Endothelial cell of umbilical vein (primary cell): Measurements from ENCODE around the gene SPPL2B. TPM values are rescaled to one million over a fixed set of nuclear protein-coding genes. Genes with fewer than 3 reads are reported as not detected.

Experiments
- BruUV-seq: library from RNA; stranded (reverse); fragments of 400-500 nt; replicated peaks from 2 replicates; lab custom pipeline; 2021; lab: Mats Ljungman, UMichigan
- CTCF ChIA-PET: fragments of 300-600, 350-600 bp; sonication (Branson Sonifier 250); formaldehyde crosslinking; loops from one replicate; lab custom pipeline; 2021; ENCODE audit warnings: antibody characterized with exemption, inconsistent platforms; lab: Charles Lee
- POLR2A ChIA-PET: fragments of 300-600, 350-600 bp; sonication (Branson Sonifier 250); formaldehyde crosslinking; loops from one replicate; lab custom pipeline; 2021; ENCODE audit warnings: antibody characterized with exemption, inconsistent platforms; lab: Charles Lee
- DNase-seq: peaks from one replicate; pipeline ENCODE4 v3.0.0-alpha.2; 2011; ENCODE audit warnings: low read depth, low spot score
- FAIRE-seq: peaks from 2 replicates; lab custom pipeline; 2011; peaks lifted over from hg19 to GRCh38; lab: Jason Lieb, UNC
- H2AFZ ChIP-seq: 2 replicates; pipeline ENCODE4 v1.6.0; 2012; ENCODE audit warnings: low read depth, low read length, control low read depth, inconsistent platforms
- H3K27ac ChIP-seq: 2 replicates; pipeline ENCODE4 v1.5.1; 2011; ENCODE audit warnings: low read depth, mild to moderate bottlenecking, control low read depth, low read length, moderate library complexity; ENCODE audit not compliant: insufficient read depth
- H3K27me3 ChIP-seq, 2 experiments: 2 replicates each; pipeline versions ENCODE4 v1.6.0 to v1.6.1; 2011; ENCODE audit warnings: low read length in 2 of 2, mixed read lengths in 1 of 2; ENCODE audit not compliant: control insufficient read depth in 2 of 2, insufficient read depth in 2 of 2
- H3K36me3 ChIP-seq, 2 experiments: 2 replicates in 1 of 2; 3 replicates in 1 of 2; pipeline ENCODE4 v1.5.1; 2011; ENCODE audit warnings: low read length in 2 of 2, mild to moderate bottlenecking in 1 of 2, moderate library complexity in 1 of 2; ENCODE audit not compliant: control insufficient read depth in 2 of 2, insufficient read depth in 2 of 2; ENCODE audit errors: extremely low read depth in 1 of 2
- H3K4me1 ChIP-seq: 3 replicates; pipeline ENCODE4 v1.5.1; 2011; ENCODE audit warnings: mild to moderate bottlenecking, low read length; ENCODE audit not compliant: control insufficient read depth, insufficient read depth; ENCODE audit errors: extremely low read depth
- H3K4me2 ChIP-seq: 2 replicates; pipeline ENCODE4 v1.6.1; 2011; ENCODE audit warnings: low read length, control low read depth, mixed read lengths; ENCODE audit not compliant: insufficient read depth
- H3K4me3 ChIP-seq, 3 experiments: fragments of 200-600 bp in 1 of 3; sonication (generic), shearing (Covaris generic) in 1 of 3; replicated peaks in 1 of 3; 2 replicates each; pipeline ENCODE4 v1.5.1; 2011 to 2016; ENCODE audit warnings: control low read depth in 3 of 3, low read length in 3 of 3, mild to moderate bottlenecking in 2 of 3, inconsistent platforms in 1 of 3, low read depth in 1 of 3, moderate library complexity in 1 of 3; ENCODE audit not compliant: insufficient read depth in 1 of 3
- H3K79me2 ChIP-seq: 2 replicates; pipeline ENCODE4 v1.6.0; 2012; ENCODE audit warnings: low read length, inconsistent platforms; ENCODE audit not compliant: control insufficient read depth, insufficient read depth
- H3K9ac ChIP-seq: replicated peaks from 2 replicates; pipeline ENCODE3; 2011; ENCODE audit warnings: low read length, control low read depth; ENCODE audit not compliant: insufficient read depth; ENCODE audit errors: extremely low read depth
- H3K9me1 ChIP-seq: replicated peaks from 3 replicates; pipeline ENCODE4 v1.6.0; 2011; ENCODE audit warnings: mild to moderate bottlenecking, low read length; ENCODE audit not compliant: control insufficient read depth, insufficient read depth; ENCODE audit errors: extremely low read depth
- H3K9me3 ChIP-seq: replicated peaks from 2 replicates; pipeline ENCODE4 v1.5.1; 2012; ENCODE audit warnings: low read length, inconsistent platforms; ENCODE audit not compliant: control insufficient read depth, insufficient read depth
- H4K20me1 ChIP-seq: replicated peaks from 2 replicates; pipeline ENCODE3; 2011; ENCODE audit warnings: mild to moderate bottlenecking, low read length; ENCODE audit not compliant: control insufficient read depth, insufficient read depth; ENCODE audit errors: extremely low read depth
- EZH2 ChIP-seq: IDR thresholded peaks from 2 replicates; pipeline ENCODE4 v1.6.1; 2012; ENCODE audit warnings: borderline replicate concordance, low read depth, mild to moderate bottlenecking, moderate library complexity, low read length, inconsistent platforms; ENCODE audit not compliant: severe bottlenecking
- FOS ChIP-seq: IDR thresholded peaks from 2 replicates; pipeline ENCODE4 v1.6.1; 2011; ENCODE audit warnings: mild to moderate bottlenecking, low read length, moderate library complexity, borderline replicate concordance; ENCODE audit not compliant: insufficient read depth
- GATA2 ChIP-seq: IDR thresholded peaks from 2 replicates; pipeline ENCODE4 v1.7.0; 2011; ENCODE audit warnings: low read depth, mild to moderate bottlenecking, moderate library complexity, mixed read lengths, low read length; ENCODE audit not compliant: insufficient read length, insufficient read depth
- JUN ChIP-seq: IDR thresholded peaks from 2 replicates; pipeline ENCODE4 v1.6.1; 2011; ENCODE audit warnings: borderline replicate concordance, low read depth; ENCODE audit not compliant: insufficient read length, insufficient read depth
- MYC ChIP-seq: IDR thresholded peaks from one replicate; pipeline ENCODE4 v1.6.1; 2011; ENCODE audit warnings: mild to moderate bottlenecking, low read depth, low read length
- POLR2A ChIP-seq: IDR thresholded peaks from 2 replicates; pipeline ENCODE4 v1.6.1; 2012; ENCODE audit warnings: low read depth, mild to moderate bottlenecking, control low read depth, low read length
- POLR2AphosphoS5 ChIP-seq: IDR thresholded peaks from 2 replicates; pipeline ENCODE4 v1.6.1; 2012; ENCODE audit warnings: low read depth, mild to moderate bottlenecking, control low read depth, low read length, moderate library complexity; ENCODE audit not compliant: insufficient read depth
- dilution Hi-C: fragments of 300-500 bp; cut with MboI; formaldehyde crosslinking; loops from one replicate; pipeline ENCODE4 v1.15.0; 2019; ENCODE audit warnings: low sequenced_read_pairs; ENCODE audit not compliant: extremely low pct_ligation_motif_present
- intact Hi-C: fragments of 100-400 bp; cut with micrococcal nuclease; formaldehyde crosslinking; loops from one replicate; pipeline ENCODE4 v1.10.0; 2022
- polyA plus RNA-seq, 4 experiments: library from polyadenylated mRNA; depleted of rRNA in 3 of 4; stranded (reverse) in 3 of 4; unstranded in 1 of 4; fragments of >200 nt; gene quantifications; 2 replicates each; pipeline versions ENCODE4 v1.2.1 to v1.2.3, GENCODE V29; 2011 to 2012; ENCODE audit warnings: missing spikeins in 1 of 4
- total RNA-seq: library from RNA; stranded (reverse); gene quantifications from 2 replicates; pipeline ENCODE4 v1.2.3, GENCODE V29; 2021
- TF ChIP-seq, protein P1 (sequence below): IDR thresholded peaks from 2 replicates; pipeline ENCODE4 v1.6.1; 2011; ENCODE audit not compliant: insufficient read depth, insufficient read length
- TF ChIP-seq, protein P2 (sequence below), 2 donors: IDR thresholded peaks; 1 replicate in 1 of 2; 2 replicates in 1 of 2; pipeline ENCODE4 v1.5.1; 2011; ENCODE audit warnings: low read length in 2 of 2, mild to moderate bottlenecking in 2 of 2, moderate library complexity in 2 of 2, control low read depth in 1 of 2, inconsistent platforms in 1 of 2, low read depth in 1 of 2; ENCODE audit not compliant: insufficient read depth in 1 of 2; ENCODE audit errors: extremely low read depth in 1 of 2

SPPL2B gene
- total and polyA plus RNA-seq, 2 donors (not counting 3 experiments of a cell fraction or from before 2014, with no cell fraction given), result 60.7 to 62.7 TPM

DNA sequence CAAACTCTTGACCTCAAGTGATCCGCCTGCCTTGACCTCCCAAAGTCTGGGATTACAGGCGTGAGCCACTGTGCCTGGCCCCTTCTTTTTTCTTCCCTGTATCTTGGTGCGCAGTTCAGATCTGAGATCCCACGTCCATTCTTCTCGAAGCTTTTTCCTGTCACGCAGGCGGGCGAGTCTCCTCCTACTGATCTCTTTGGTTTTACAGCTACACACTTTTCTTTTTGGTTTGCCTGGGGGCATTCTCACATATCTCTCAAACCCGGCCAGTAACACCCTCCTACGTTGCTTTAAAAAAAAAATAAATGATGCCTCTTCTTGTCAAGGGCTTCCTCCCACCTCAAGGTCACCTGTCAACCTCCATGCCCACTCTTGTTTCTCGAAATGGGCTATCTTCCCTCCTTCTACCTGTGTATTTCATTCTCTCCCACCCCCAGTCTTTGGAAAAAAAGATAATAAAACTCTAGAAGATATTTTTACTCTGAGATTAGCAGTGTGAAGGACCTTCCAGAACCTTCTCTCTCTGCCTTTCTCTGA is 43.7 kb downstream of the SPPL2B start:
- H3K9ac ChIP-seq, result no peak overlapping the region
- dilution Hi-C loops, result no loop called here
- no peaks in the 10 kb centered on the region for H3K9me1 ChIP-seq
- no peak overlapping the region for H3K4me3 ChIP-seq
- H2AFZ ChIP-seq, result no peak overlapping the region
- H4K20me1 ChIP-seq, result no peaks in the 10 kb centered on the region
- no TSS peak for BruUV-seq
- FAIRE-seq, result no peak
- H3K36me3 ChIP-seq, result no peaks in the 10 kb centered on the region
- intact Hi-C loops, result no loop called here
- H3K9me3 ChIP-seq, result no peaks in the 10 kb centered on the region
- H3K4me2 ChIP-seq, result no peak overlapping the region
- TF ChIP-seq GATA2, result no peak
- no peak for TF ChIP-seq FOS
- TF ChIP-seq POLR2A, result no peak
- TF ChIP-seq, protein P1, sequence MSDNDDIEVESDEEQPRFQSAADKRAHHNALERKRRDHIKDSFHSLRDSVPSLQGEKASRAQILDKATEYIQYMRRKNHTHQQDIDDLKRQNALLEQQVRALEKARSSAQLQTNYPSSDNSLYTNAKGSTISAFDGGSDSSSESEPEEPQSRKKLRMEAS, result no peak
- TF ChIP-seq EZH2, result no peak
- TF ChIP-seq POLR2AphosphoS5, result no peak
- TF ChIP-seq MYC, result no peak
- TF ChIP-seq JUN, result no peak
- TF ChIP-seq, protein P2, sequence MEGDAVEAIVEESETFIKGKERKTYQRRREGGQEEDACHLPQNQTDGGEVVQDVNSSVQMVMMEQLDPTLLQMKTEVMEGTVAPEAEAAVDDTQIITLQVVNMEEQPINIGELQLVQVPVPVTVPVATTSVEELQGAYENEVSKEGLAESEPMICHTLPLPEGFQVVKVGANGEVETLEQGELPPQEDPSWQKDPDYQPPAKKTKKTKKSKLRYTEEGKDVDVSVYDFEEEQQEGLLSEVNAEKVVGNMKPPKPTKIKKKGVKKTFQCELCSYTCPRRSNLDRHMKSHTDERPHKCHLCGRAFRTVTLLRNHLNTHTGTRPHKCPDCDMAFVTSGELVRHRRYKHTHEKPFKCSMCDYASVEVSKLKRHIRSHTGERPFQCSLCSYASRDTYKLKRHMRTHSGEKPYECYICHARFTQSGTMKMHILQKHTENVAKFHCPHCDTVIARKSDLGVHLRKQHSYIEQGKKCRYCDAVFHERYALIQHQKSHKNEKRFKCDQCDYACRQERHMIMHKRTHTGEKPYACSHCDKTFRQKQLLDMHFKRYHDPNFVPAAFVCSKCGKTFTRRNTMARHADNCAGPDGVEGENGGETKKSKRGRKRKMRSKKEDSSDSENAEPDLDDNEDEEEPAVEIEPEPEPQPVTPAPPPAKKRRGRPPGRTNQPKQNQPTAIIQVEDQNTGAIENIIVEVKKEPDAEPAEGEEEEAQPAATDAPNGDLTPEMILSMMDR (IDR thresholded peaks at IDR 0.05; ENCODE audit: extremely low read depth in 1 of 2, insufficient read depth in 1 of 2, low read depth in 1 of 2, low read length in 2 of 2), result no peak
- no peaks in the 10 kb centered on the region for H3K79me2 ChIP-seq
- ChIA-PET CTCF (interaction anchor here (1.2 kb wide), 1 partner anchor 45 kb away, joined by 3 read pairs; no protein-coding TSS in a partner anchor), POLR2A (no interaction called here)
- no peak for DNase-seq
- H3K27me3 ChIP-seq, result peaks cover 0 to 2% of the 10 kb centered on the region in 2 experiments
- H3K27ac ChIP-seq, result no peak overlapping the region
- H3K4me1 ChIP-seq, result no peaks in the 10 kb centered on the region
